Measurements from ENCODE around the gene PGBD1.

GRCh38 chr6:28349344-28349891 is 68.0 kb downstream of the PGBD1 start:
- TF ChIP-seq, protein P1, sequence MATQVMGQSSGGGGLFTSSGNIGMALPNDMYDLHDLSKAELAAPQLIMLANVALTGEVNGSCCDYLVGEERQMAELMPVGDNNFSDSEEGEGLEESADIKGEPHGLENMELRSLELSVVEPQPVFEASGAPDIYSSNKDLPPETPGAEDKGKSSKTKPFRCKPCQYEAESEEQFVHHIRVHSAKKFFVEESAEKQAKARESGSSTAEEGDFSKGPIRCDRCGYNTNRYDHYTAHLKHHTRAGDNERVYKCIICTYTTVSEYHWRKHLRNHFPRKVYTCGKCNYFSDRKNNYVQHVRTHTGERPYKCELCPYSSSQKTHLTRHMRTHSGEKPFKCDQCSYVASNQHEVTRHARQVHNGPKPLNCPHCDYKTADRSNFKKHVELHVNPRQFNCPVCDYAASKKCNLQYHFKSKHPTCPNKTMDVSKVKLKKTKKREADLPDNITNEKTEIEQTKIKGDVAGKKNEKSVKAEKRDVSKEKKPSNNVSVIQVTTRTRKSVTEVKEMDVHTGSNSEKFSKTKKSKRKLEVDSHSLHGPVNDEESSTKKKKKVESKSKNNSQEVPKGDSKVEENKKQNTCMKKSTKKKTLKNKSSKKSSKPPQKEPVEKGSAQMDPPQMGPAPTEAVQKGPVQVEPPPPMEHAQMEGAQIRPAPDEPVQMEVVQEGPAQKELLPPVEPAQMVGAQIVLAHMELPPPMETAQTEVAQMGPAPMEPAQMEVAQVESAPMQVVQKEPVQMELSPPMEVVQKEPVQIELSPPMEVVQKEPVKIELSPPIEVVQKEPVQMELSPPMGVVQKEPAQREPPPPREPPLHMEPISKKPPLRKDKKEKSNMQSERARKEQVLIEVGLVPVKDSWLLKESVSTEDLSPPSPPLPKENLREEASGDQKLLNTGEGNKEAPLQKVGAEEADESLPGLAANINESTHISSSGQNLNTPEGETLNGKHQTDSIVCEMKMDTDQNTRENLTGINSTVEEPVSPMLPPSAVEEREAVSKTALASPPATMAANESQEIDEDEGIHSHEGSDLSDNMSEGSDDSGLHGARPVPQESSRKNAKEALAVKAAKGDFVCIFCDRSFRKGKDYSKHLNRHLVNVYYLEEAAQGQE (IDR thresholded peaks at IDR 0.05; ENCODE audit: low read depth), result no peak
- TF ChIP-seq EP300 (IDR thresholded peaks at IDR 0.05; ENCODE audit: borderline replicate concordance) (no peak), TAF1 (IDR thresholded peaks at IDR 0.05; ENCODE audit: low read depth) (no peak)

All from Ishikawa (cell line).